ENCODE measurements around the gene PMAIP1. TPM values are rescaled to one million over a fixed set of nuclear protein-coding genes. Genes with fewer than 3 reads are reported as not detected.

The PMAIP1 gene
- total RNA-seq, 1 experiment from 2014 or later: 64.3 TPM

- no peak for DNase-seq (ENCODE audit: low spot score)
Observed at GRCh38 chr18:59952283-59953007, 52.6 kb downstream of the PMAIP1 start.

Other genes starting within 250 kb of the PMAIP1 start
- not detected in 2 replicates for gene CCBE1, start 202.6 kb upstream of the PMAIP1 start, total RNA-seq (2014; rRNA removed; shearing (Covaris generic))